ENCODE results near the gene LIMK2.
"Not testable (repeated sequence)": the region's sequence is repeated elsewhere in the genome, so short reads cannot be mapped to it uniquely, and the experiment has no call there.

Gene LIMK2

GRCh38 chr22:31212783-31213629 lies 908 bp downstream of the LIMK2 start:
- DNase-seq = no peak

- DNase-seq = no peak
Observed at GRCh38 chr22:31215018-31215535, 3.0 kb downstream of the LIMK2 start.

- no peak for DNase-seq
Observed at GRCh38 chr22:31218565-31219262, 6.6 kb downstream of the LIMK2 start.

- DNase-seq = no peak
Observed at GRCh38 chr22:31221084-31221483, 9.0 kb downstream of the LIMK2 start.

GRCh38 chr22:31222736-31223135 lies 10.6 kb downstream of the LIMK2 start:
- no peak for DNase-seq

- no peak for DNase-seq
Observed at GRCh38 chr22:31223786-31224191, 11.7 kb downstream of the LIMK2 start.

- not testable (repeated sequence) for DNase-seq
Observed at GRCh38 chr22:31224691-31225090, 12.6 kb downstream of the LIMK2 start.

GRCh38 chr22:31227186-31227585 lies 15.1 kb downstream of the LIMK2 start:
- no peak for DNase-seq

- DNase-seq = no peak
Observed at GRCh38 chr22:31229402-31230079, 17.4 kb downstream of the LIMK2 start.

- no peak for DNase-seq
Observed at GRCh38 chr22:31230155-31230870, 18.2 kb downstream of the LIMK2 start.

- no peak for DNase-seq
Observed at GRCh38 chr22:31230871-31231621, 18.9 kb downstream of the LIMK2 start.

GRCh38 chr22:31233001-31233400 lies 20.9 kb downstream of the LIMK2 start:
- no peak for DNase-seq

GRCh38 chr22:31235081-31235480 lies 23.0 kb downstream of the LIMK2 start:
- no peak for DNase-seq

GRCh38 chr22:31236044-31236443 lies 23.9 kb downstream of the LIMK2 start:
- not testable (repeated sequence) for DNase-seq

- DNase-seq = no peak
Observed at GRCh38 chr22:31238057-31238456, 26.0 kb downstream of the LIMK2 start.

- no peak for DNase-seq
Observed at GRCh38 chr22:31239771-31240370, 27.8 kb downstream of the LIMK2 start.

GRCh38 chr22:31241200-31241599 lies 29.1 kb downstream of the LIMK2 start:
- no peak for DNase-seq

GRCh38 chr22:31241936-31242335 lies 29.8 kb downstream of the LIMK2 start:
- DNase-seq = no peak

- no peak for DNase-seq
Observed at GRCh38 chr22:31243339-31244045, 31.4 kb downstream of the LIMK2 start.

- DNase-seq = no peak
Observed at GRCh38 chr22:31244046-31244942, 32.2 kb downstream of the LIMK2 start.
